ENCODE results near the gene STH.

Gene STH

GRCh38 chr17:45996282-45996937 lies 2.6 kb upstream of the STH start:
- H3K4me3 ChIP-seq (ENCODE audit: low read depth, low read length) = no peak overlapping the region
- no peak for DNase-seq (ENCODE audit: low read depth)
- no peak for TF ChIP-seq CTCF (IDR thresholded peaks at IDR 0.05; ENCODE audit: low read depth, low read length, missing control alignments)

GRCh38 chr17:45997166-45997565 lies 1.9 kb upstream of the STH start:
- DNase-seq (ENCODE audit: low read depth) = no peak
- no peak for TF ChIP-seq CTCF (IDR thresholded peaks at IDR 0.05; ENCODE audit: low read depth, low read length, missing control alignments)
- H3K4me3 ChIP-seq (ENCODE audit: low read depth, low read length) = no peak overlapping the region

- TF ChIP-seq CTCF (IDR thresholded peaks at IDR 0.05; ENCODE audit: low read depth, low read length, missing control alignments) = no peak
- H3K4me3 ChIP-seq (ENCODE audit: low read depth, low read length) = no peak overlapping the region
- no peak for DNase-seq (ENCODE audit: low read depth)
Measured at GRCh38 chr17:45997624-45998023, 1.4 kb upstream of the STH start.

- TF ChIP-seq CTCF (IDR thresholded peaks at IDR 0.05; ENCODE audit: low read depth, low read length, missing control alignments) = no peak
- no peak overlapping the region for H3K4me3 ChIP-seq (ENCODE audit: low read depth, low read length)
- no peak for DNase-seq (ENCODE audit: low read depth)
Measured at GRCh38 chr17:45999900-46000290, 845 bp downstream of the STH start.

GRCh38 chr17:46000292-46000691 lies 1.2 kb downstream of the STH start:
- no peak for TF ChIP-seq CTCF (IDR thresholded peaks at IDR 0.05; ENCODE audit: low read depth, low read length, missing control alignments)
- DNase-seq (ENCODE audit: low read depth) = no peak
- H3K4me3 ChIP-seq (ENCODE audit: low read depth, low read length) = no peak overlapping the region

GRCh38 chr17:46000757-46001156 lies 1.7 kb downstream of the STH start:
- no peak overlapping the region for H3K4me3 ChIP-seq (ENCODE audit: low read depth, low read length)
- TF ChIP-seq CTCF (IDR thresholded peaks at IDR 0.05; ENCODE audit: low read depth, low read length, missing control alignments) = no peak
- DNase-seq (ENCODE audit: low read depth) = no peak

All from GM12864 (cell line).